GM19324 (cell line): ENCODE measurements around the gene TBC1D1.

Experiments
- ATAC-seq: cut with Tn5 transposase; IDR thresholded peaks from one replicate; pipeline ENCODE4 v1.9.1; 2021; ENCODE audit warnings: mild to moderate bottlenecking, moderate library complexity; ENCODE audit not compliant: unreplicated experiment, low FRiP score

Gene TBC1D1

GRCh38 chr4:38178392-38178995 lies 287.6 kb downstream of the TBC1D1 start:
- ATAC-seq = no peak

DNA sequence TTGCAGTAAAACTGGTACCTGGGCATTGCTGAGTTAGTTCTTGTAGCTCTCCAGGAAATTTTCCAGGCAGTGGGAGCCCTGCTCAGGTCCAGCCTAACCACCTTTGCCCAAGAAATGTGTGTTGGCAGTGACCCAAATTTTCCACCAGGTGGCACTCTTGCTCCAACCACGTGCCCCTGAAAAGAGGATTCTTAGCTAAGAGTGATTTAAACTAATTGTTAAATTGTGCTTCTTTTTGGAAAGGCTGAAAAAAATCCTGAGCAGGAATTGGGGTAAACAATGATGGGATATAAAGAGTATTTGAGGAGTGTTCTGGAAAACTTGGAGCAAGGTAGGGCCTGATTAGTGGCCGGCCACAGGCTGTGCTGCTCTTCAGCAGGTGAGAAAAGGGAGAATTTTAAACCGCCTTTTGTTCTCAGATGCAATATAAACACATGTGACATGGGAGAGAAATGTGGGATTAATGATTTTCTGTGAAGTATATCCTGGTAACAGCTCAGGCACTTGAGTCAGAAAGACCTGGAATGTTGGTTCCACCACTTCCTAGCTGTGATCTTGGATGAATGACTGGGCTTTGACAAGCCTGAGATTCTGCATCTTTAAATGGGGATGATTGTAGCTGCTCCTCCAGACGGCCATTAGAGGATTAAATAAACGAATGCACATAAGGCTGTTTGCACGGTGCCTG lies 288.9 kb downstream of the TBC1D1 start:
- peak; percentile 41 for ATAC-seq

DNA sequence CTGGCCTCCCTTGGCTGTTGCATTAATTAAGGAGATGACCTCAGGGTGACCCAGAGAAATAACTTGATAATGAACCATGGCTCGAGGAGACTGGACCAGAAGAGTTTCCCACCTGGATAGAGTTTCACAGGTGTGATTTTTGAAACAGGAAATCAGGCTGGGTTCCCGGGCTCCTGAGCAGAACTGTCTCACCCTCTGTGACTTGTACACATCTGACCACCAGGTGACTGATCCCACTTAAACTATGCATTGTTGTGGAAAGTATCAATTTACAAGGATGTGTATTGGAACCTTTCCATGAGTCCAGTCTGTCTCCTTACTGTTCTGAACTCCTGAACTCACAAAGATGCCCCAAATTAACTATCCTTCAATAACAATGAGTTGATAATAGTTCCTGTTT lies 289.6 kb downstream of the TBC1D1 start:
- ATAC-seq = no peak

- no peak for ATAC-seq
Measured at GRCh38 chr4:38181286-38181685, 290.4 kb downstream of the TBC1D1 start.

DNA sequence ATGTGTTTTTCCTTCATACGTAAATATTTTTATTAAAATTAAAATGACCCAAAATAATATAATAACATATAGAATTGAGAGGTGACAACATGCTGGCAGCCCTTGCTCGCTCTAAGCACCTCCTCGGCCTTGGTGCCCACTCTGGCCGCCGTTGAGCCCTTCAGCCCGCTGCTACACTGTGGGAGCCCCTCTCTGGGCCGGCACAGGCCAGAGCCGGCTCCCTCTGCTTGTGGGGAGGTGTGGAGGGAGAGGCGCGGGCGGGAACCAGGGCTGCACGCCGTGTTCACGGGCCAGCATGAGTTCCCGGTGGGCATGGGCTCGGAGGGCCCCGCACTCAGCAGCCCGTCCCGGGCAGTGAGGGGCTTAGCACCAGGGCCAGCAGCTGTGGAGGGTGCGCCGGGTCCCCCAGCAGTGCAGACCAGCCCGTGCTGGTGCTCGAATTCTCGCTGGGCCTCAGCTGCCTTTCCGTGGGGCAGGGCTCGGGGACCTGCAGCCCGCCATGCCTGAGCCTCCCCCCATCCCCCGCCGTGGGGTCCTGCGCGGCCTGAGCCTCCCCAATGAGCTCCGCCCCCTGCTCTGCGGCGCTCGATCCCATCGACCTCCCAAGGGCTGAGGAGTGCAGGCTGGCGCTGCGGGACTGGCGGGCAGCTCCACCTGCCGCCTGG lies 291.6 kb downstream of the TBC1D1 start:
- ATAC-seq = no peak

- ATAC-seq = no peak
Measured at GRCh38 chr4:38184404-38184803, 293.5 kb downstream of the TBC1D1 start.

GRCh38 chr4:38185406-38186144 lies 294.7 kb downstream of the TBC1D1 start:
- no peak for ATAC-seq

GRCh38 chr4:38188136-38188535 lies 297.3 kb downstream of the TBC1D1 start:
- no peak for ATAC-seq

DNA sequence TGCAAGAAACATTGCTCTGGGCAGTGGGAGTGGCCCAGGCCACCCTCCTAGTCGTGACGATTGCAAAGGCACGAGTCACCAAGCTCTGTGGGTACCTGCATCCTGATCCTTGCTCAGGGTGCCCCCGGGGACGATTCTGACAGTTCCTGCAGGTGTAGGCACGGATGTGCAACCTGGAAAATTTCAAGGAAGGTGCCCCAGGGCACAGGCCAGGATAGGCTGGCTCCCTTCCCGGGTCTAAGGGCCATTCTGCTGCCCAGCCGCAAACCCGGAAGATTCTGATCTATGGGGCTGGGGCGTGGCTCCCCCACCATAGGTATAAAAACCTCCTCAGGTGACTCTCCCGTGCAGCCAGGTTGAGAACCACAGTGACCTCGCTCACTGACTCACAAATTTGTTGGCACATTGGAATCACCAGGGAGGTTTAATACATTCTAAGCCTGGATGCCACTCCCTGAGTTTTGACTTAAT lies 297.8 kb downstream of the TBC1D1 start:
- ATAC-seq = no peak
